ENCODE results near the gene DNAAF2.

DNA sequence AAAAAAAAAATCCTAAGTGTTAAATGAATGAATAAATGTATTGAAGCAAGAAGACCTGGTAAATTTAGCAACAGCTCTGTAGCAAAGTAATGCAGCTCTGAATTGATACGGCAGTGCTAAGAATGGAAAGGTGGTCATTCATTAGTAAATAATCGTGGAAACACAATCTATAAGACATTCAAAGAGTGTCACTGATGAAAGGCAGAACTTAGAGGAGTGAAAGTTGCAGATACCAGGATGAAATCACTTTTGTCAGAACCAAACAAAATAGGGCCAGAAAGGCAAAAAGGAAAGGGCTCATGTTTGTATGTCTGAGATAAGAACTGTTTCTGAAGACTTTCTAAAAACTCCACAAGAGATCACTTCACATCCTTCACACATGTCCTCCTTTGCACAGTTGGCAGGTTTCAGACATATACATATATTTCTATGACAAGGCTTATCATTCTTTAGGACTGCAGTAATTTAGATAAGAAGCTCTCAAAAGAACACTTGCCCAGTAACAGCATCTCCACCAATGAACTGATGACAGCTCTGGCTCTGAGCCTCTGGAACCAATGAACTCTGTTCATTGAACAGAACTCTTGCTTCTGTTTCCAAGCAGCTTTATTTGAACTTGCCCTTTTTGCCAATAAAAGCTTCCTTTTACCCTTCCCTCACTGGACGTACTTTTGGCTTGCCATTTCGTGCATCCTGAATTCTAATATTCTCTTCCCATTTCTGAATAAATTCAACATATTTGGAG lies 40.5 kb downstream of the DNAAF2 start:
- TF ChIP-seq, protein P1, sequence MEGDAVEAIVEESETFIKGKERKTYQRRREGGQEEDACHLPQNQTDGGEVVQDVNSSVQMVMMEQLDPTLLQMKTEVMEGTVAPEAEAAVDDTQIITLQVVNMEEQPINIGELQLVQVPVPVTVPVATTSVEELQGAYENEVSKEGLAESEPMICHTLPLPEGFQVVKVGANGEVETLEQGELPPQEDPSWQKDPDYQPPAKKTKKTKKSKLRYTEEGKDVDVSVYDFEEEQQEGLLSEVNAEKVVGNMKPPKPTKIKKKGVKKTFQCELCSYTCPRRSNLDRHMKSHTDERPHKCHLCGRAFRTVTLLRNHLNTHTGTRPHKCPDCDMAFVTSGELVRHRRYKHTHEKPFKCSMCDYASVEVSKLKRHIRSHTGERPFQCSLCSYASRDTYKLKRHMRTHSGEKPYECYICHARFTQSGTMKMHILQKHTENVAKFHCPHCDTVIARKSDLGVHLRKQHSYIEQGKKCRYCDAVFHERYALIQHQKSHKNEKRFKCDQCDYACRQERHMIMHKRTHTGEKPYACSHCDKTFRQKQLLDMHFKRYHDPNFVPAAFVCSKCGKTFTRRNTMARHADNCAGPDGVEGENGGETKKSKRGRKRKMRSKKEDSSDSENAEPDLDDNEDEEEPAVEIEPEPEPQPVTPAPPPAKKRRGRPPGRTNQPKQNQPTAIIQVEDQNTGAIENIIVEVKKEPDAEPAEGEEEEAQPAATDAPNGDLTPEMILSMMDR (IDR thresholded peaks at IDR 0.05; ENCODE audit: control extremely low read depth in 1 of 3, insufficient read depth in 1 of 3, low read depth in 1 of 3, low read length in 3 of 3), result no peak
- TF ChIP-seq POLR2A (IDR thresholded peaks at IDR 0.05; ENCODE audit: control extremely low read depth in 1 of 2, low read depth in 2 of 2, low read length in 2 of 2) (no peak), MAFK (IDR thresholded peaks at IDR 0.05; ENCODE audit: low read depth, low read length) (no peak), CEBPB (IDR thresholded peaks at IDR 0.05; ENCODE audit: low read depth, low read length) (no peak), POLR2AphosphoS5 (IDR thresholded peaks at IDR 0.05; ENCODE audit: low read depth, low read length) (no peak), RXRA (IDR thresholded peaks at IDR 0.05; ENCODE audit: insufficient read depth, low read depth, low read length) (no peak), KDM4A (IDR thresholded peaks at IDR 0.05; ENCODE audit: low read depth, low read length, severe bottlenecking) (no peak)
- TF ChIP-seq, protein P2, sequence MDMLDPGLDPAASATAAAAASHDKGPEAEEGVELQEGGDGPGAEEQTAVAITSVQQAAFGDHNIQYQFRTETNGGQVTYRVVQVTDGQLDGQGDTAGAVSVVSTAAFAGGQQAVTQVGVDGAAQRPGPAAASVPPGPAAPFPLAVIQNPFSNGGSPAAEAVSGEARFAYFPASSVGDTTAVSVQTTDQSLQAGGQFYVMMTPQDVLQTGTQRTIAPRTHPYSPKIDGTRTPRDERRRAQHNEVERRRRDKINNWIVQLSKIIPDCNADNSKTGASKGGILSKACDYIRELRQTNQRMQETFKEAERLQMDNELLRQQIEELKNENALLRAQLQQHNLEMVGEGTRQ (IDR thresholded peaks at IDR 0.05; ENCODE audit: low read length), result no peak

Data from H1 (cell line).